AG09319 (cell line): ENCODE data around the gene CPE.
A peak's percentile ranks its signal among the peaks of the same experiment; 100 is the strongest.

Source experiments
- DNase-seq: peaks from one replicate; pipeline ENCODE4 v3.0.0-alpha.2; 2010; ENCODE audit warnings: low read depth; ENCODE audit errors: extremely low read depth
- CTCF ChIP-seq: IDR thresholded peaks from 2 replicates; pipeline ENCODE4 v1.5.1; 2011; ENCODE audit warnings: low read depth, mild to moderate bottlenecking, inconsistent platforms, low read length, moderate library complexity

The CPE gene

GRCh38 chr4:165433529-165433928, 54.7 kb downstream of the CPE start:
- TF ChIP-seq CTCF: no peak
- no peak for DNase-seq

- no peak for DNase-seq
- TF ChIP-seq CTCF: no peak
Measured at GRCh38 chr4:165437691-165438090, 58.9 kb downstream of the CPE start.

GRCh38 chr4:165439344-165439743, 60.5 kb downstream of the CPE start:
- no peak for DNase-seq
- TF ChIP-seq CTCF: no peak

GRCh38 chr4:165439981-165440380, 61.2 kb downstream of the CPE start:
- TF ChIP-seq CTCF: no peak
- DNase-seq: no peak

GRCh38 chr4:165440415-165441158, 61.8 kb downstream of the CPE start:
- DNase-seq: peak; percentile 15
- TF ChIP-seq CTCF: no peak

GRCh38 chr4:165443276-165443675, 64.5 kb downstream of the CPE start:
- no peak for DNase-seq
- TF ChIP-seq CTCF: no peak

GRCh38 chr4:165448700-165449099, 69.9 kb downstream of the CPE start:
- no peak for DNase-seq
- no peak for TF ChIP-seq CTCF
